ENCODE measurements around the gene CXCR6.

CXCR6 gene

GRCh38 chr3:45949432-45949831 lies 6.2 kb downstream of the CXCR6 start:
- no peak for DNase-seq

DNA sequence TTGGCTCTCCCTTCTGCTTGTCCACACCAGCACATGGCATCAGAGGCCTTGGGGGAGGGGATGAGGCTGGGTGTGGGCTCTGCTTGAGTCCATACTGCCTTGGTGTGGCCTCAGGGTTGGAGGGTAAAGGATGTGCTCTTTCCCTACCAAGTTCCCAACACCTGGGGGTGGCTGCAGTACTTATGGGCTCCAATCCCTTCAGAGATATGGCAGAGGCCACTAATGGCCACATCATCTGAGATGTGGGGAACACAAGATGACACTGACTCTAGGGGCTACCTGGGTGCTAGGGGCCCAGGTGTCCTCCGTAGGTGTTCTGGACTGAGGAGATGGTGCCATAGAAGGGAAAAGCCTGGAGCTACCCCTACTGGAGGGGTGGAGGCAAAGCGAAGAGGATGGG lies 6.9 kb downstream of the CXCR6 start:
- DNase-seq = no peak

DNA sequence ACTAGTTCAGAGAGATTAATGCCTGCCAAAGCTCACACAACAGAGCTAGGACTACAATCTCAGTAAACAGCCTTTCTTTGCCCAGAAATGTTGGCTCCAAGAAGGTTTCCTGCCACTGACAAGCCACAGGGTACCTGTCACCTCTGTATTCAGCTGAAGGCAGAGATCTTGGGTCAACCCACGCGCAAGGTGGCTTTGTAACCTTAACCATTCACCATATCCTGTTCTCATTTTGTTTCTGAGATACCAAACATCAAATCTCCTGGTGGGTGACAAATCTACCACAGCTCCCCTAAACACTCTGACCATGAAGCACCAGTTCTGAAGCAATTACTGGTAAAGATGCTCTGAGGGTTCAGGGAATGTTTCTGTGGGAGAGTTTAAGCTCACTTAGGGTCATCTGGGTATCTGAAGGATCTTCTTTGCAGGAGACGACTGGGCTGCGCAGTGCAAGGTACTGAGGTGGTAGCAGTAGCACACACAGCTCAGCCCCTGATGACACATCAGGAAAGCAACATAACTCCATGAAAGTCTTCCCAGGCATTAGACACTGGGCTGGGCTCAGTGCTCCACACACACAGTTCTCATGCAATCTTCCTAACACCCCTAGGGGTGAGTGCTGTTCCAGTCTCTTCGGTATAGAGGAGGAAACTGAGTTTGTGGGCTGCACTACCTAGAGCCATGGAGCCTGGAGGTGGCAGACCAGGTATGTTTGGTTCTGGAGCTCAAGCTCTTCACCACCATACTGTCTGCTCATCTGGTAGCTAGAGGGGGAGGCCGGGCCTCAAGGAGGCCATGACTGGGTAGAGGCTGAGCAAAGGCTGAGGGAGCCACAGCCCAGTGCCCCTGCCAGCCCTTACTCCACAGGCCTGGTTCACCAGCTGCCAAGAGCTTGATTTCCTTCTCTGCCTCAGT lies 7.7 kb downstream of the CXCR6 start:
- DNase-seq = no peak

- no peak for DNase-seq
Observed at GRCh38 chr3:45951946-45952345, 8.7 kb downstream of the CXCR6 start.

DNA sequence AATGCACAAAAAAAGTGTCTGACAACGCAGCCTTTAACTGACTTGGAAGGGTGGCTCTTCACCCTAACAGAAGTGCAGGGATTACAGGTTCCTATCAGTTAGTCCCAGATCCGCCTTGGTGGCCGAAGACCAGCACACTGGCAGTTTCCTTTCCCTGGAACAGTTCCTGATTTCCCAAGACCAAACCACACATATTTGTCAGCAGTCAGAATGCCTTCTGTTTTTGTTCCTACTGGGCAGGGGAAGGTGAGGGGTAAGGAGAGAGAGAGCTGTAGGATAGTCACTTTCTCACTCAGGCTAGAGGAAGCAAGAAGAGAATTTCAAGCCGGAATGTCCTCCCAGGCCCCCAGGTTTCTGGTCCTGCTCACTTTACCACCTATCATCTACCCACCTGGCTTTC lies 9.2 kb downstream of the CXCR6 start:
- no peak for DNase-seq

DNA sequence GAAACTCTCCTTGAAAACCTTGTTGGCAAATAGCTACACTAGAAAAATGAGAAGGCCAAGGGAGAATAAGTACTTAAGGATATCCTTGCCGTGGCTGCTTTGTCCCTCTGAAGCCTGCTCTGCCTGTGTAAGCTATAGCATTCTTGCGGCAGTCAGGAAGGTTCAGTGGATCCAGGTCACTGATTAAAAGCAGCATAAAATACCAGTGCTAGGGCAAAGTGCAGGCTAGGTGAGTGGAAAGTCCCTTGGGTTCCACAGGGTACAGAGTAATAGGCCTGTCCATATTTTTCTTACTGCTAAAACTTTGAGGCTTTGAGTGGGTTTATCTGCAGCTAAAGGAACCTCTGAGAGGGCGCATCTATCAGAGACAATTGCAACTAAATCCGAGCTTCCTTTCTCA lies 10.3 kb downstream of the CXCR6 start:
- DNase-seq = no peak

GRCh38 chr3:45954306-45954705 lies 11.0 kb downstream of the CXCR6 start:
- no peak for DNase-seq

- no peak for DNase-seq
Observed at GRCh38 chr3:45955017-45955647, 11.9 kb downstream of the CXCR6 start.

- DNase-seq = no peak
Observed at GRCh38 chr3:45955706-45956105, 12.4 kb downstream of the CXCR6 start.

DNA sequence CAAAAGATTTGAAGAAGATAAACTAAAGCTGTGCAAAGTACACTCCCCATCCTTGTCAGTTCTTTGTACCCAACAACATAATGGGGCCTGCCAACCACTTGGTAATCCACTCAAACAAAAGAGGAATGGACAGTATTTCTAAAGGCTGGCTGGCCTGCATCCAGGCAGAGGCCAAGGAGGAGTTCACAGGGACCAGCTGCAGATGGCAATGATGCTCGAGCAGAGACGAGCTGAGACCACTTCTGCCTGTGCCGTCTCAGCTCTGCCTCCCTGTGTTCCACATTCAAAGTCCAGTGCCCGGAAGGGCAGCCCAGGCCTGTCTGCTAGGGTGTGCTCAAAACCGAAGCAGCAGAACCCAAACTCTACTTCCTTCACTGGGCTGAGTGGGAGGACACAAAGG lies 14.3 kb downstream of the CXCR6 start:
- DNase-seq = no peak

DNA sequence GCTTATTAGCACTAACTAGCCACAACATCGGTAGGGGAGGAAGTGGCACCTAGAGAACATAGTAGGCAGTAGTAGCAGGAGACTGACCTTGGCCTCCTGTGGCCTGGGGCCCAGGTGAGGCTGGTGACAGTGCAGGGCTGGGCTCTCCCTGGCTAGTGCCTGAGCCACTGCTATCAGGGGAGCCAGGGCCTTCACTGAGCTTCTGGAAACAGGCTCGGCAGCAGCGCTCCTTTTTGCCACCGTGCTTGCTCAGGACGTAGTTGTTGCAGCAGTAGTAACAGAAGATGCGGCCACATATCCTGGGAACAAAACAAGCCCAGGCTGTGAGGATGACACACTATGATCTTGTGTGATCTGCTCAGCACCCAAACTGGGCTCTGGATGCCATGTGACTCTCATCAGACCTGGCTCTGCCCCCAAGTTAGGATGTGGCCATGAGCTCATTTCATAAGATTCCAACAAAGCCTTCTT lies 15.1 kb downstream of the CXCR6 start:
- DNase-seq = no peak

DNA sequence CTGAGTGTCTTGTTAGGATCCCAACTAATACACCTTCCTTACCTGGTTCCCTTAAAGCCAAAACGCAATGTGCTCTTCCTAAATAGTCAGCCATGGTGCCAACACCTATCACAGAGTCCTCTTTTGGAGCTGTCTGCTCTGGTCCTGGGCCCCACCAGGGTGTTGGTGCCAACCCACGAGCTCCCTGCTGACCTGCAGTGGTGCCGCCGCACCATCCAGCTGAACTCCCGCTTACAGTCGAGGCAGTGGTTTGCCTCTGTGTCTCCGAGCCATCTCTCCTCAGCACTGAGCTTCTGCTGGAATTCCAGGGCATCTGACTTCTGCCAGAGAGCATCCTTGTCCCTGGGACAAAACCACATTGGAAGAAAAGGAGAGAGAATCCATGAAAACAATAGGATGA lies 15.9 kb downstream of the CXCR6 start:
- no peak for DNase-seq

DNA sequence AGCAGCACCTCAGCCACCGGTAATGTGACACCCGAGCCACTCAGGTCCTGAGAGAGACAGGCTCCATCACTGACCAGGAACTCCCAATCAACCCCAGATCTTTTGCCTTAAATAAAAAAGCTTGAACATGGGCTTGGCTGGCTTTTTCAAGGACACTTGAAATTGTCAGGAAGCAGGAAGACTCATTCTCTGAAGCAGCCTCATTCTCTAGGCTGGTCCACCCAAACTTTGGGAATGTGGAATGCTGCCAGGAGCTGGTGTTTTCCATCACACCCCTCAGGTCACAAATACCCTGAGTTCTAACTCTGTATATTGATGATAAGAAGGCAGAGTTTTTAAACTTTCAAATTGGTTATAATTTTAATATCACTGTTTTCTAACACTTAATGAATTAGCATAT lies 17.0 kb downstream of the CXCR6 start:
- DNase-seq = no peak

DNA sequence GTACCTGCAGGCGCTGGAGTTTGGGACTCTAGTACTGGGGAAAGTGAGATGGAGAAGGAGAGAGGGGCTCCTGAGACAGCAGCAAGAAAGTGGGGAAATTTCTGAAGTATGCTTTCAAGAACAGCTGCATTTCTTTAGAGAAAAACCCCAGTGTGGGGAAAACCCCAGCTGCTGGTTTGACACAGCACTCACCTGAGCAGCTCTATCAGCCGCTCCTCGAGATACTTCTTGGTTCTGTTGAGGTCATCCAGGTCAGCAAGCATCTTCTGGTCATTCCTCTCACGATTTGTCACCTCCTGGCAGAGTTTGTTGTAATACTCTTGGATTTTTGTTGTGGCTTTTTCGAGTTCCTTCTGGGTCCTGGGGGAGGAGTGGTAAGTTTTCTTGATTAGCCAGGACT lies 18.8 kb downstream of the CXCR6 start:
- no peak for DNase-seq

- no peak for DNase-seq
Observed at GRCh38 chr3:45964139-45964538, 20.9 kb downstream of the CXCR6 start.

DNA sequence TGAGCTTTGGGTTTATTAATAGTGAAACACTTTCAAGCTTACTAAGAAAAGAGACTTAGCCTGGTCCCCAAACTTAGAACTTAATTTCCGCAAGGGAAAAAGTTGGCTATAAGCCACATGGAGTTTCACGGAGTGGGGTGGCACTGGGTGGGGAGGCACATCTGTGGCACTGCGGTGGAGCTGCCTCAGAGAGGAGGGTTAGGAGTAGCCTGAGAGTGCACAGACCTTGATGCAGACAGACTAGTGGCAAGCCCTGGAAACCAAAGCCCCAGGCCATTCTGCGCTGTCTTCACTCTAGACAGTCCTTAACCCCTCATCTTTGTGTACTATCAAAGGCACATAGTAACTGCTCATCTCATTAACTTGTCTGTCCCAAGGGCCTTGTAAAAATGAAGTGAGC lies 22.0 kb downstream of the CXCR6 start:
- no peak for DNase-seq

DNA sequence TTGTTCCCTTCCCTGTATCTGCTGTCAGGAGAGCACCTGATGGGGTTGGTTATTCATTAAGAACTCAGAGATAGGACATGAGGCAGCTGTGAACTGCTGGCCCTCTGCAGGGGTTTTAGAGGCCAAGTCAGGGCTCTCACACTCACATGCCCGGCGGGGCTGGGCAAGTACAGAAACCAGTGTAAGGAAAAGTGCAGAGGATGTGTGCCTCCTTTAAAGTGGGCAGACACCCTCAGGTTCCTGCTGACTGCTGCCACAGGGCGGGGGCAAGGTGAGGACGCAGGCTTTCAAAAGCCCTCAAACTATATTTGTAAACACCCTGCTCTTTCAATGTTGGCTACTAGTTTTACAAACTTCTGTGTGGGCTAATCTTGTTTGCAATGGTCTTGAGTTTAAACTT lies 22.4 kb downstream of the CXCR6 start:
- no peak for DNase-seq

GRCh38 chr3:45966371-45966791 lies 23.1 kb downstream of the CXCR6 start:
- no peak for DNase-seq

DNA sequence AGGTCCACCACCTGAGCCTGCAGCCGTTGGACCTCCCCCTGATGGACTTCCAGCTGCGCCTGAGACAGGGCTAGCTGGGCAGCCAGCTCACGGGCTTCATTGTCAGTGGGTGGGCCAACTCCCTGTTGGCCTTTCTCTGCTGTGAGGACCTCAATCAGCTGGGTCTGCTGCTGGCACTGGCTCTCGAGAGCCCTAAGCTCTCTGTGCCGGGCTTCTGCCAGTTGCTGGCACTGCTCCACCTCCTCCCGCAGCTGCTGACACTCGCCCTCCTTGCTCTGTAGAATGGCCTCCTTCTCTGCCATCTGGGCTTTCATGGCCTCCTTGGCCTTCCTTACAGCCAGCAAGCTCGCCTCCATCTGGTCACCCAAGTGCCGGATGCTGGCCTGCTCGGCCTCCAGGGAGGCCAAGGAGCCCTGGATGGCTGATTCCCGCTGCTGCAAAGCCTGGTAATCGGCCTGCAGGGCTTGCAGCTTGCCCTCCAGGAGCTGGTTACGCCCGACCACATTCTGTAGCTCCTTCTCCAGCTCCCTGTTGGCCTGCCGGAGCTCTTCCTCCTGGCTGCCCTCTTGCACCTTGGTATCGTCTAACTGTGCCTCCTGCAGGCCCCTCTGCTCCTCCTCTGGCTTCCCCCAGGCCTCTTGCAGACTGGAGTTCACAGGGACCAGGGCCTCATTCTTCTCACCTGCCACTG lies 23.8 kb downstream of the CXCR6 start:
- DNase-seq = no peak

DNA sequence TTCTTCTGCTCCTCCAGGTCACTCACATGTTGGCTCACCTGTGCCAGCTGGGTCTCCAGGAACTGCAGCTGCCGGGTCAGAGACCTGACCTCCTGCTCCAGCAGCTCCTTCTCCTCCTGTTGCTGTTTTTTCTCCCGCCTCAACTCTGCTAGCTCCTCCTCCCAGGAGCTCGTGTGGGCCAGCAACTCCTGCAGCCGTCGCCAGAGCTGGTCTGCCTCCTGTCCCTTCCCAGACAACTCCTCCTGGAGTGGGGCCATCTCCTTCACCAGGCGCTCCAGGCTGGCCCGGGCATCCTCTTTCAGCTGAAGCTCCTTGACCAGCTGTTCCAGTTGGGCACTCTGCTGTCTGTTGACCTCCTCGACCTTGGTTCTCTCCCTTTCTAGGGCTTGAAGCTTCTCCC lies 24.5 kb downstream of the CXCR6 start:
- DNase-seq = no peak

- DNase-seq = no peak
Observed at GRCh38 chr3:45968149-45968548, 24.9 kb downstream of the CXCR6 start.

DNA sequence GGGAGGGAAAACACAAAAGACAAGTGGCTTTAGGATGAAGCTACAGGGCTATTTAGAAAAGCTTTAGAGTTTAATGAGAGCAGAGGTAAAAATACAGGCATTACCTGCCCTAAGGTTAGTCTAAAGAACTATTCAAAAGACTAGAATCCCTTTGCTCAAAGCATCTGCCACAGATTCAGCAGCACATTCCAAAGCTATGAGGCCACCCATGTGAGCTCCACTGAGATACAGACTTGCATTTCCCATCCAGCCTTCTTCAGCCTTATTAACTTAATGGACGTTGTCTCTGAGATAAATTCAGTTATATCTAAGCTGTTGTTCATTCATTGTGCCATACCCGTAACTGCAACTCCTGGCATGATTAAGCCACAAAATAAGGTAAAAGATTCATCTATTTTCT lies 25.4 kb downstream of the CXCR6 start:
- DNase-seq = no peak

DNA sequence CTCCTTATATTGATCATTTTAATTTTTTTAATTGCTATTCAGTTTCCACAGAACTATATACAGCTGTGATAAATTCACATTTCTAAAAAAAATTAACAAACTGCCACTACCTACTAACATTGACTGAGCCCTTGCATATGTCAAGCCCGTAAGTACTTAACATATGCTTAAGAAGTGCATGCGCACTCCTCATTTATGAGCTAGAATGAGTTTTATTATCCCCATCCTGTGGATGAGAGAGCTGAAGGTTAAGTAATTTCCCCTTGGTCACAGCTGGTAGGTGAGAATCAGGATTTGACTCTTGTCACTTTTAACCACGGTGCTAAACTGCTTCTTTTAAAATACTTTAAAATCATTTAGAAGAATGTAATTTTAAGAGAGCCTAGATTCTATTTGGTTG lies 25.9 kb downstream of the CXCR6 start:
- no peak for DNase-seq

DNA sequence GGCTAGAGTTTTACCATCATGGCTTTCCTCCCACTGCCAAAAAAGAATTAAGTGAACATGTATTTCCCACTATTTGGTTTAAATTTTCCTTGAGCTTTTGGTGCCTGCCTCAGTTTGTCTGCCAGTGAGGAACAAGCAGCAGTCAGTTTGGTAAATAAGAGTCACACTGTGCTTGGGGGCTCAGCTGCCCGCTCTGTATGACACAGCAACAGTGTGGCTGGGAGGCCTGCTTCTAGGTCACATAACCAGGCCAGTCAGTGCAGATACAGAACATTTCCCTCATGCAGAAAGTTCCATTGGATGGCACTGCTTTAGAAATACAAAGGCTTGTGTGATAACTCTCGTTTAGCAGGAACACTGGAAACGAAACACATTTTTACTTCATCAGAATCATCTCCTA lies 26.7 kb downstream of the CXCR6 start:
- no peak for DNase-seq

All from NCI-H524 treated with DMSO at 0.1 percent for 48 hours (cell line).